Anterior cingulate cortex (tissue), 58 donors: ENCODE measurements around the gene INPP5A.
"Not testable (repeated sequence)": the region's sequence is repeated elsewhere in the genome, so short reads cannot be mapped to it uniquely, and the experiment has no call there.

Source experiments
- DNase-seq, 58 donors: peaks; one replicate each; lab custom pipeline; 2025; lab: John Stamatoyannopoulos, UW

The INPP5A gene

DNA sequence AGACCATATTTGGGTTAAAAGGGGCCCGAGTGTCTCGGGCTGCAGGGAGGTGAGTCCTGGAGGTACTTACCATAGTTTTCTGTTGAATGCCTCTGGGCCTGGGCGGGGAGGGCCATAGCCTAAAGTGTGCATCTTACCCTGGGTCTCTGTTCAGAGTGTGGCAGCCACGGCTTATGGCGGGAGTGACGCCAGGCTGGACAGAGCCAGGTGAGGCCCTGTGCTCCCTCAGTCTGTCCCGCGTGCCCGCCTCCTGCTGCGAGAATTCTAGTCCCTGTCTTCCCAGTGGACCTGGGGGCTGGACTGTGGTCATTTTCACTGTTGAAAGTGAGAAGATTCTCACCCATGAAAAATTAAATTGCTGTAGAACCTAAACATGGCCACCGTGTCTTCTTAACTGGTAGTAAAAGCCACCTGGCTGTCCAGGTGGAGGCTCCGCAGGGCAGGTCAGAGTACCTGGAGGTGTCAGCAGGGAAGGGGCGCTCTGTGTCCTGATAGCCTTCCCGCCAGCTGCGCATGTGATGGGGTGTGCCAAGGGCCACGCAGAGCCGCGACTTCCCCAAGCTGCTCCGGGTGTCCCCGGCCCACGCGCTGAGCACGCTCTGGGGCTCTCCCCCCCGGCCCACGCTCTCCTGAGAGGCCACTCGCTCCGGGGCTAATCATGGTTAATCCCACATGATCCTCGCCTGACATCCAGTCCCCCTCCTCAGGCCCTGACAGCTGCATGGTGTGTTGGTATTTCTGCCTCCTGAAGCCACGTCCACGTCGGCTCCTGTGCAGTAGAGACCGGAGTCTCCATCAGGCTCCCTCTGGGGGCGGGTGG is 20.3 kb downstream of the INPP5A start:
- no peak for DNase-seq

- no peak for DNase-seq
Measured at GRCh38 chr10:132558516-132559413, 21.2 kb downstream of the INPP5A start.

DNA sequence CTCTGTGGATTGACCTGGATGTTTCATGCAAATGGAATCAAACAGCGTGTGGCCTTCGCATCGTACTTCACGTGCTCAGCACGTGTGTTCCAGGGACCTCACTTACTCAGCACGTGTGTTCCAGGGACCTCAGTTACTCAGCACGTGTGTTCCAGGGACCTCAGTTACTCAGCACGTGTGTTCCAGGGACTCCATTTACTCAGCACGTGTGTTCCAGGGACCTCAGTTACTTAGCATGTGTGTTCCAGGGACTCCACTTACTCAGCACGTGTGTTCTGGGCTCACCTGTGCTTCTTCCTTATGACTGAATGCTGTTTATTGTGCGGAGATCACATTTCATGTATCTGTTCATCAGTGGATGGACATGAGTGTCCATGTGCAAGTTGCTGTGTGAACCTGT is 22.0 kb downstream of the INPP5A start:
- DNase-seq: no peak

GRCh38 chr10:132560241-132560731 is 22.7 kb downstream of the INPP5A start:
- peak in 3 of 58 donors; percentile 27 to 44 (median 28) for DNase-seq

DNA sequence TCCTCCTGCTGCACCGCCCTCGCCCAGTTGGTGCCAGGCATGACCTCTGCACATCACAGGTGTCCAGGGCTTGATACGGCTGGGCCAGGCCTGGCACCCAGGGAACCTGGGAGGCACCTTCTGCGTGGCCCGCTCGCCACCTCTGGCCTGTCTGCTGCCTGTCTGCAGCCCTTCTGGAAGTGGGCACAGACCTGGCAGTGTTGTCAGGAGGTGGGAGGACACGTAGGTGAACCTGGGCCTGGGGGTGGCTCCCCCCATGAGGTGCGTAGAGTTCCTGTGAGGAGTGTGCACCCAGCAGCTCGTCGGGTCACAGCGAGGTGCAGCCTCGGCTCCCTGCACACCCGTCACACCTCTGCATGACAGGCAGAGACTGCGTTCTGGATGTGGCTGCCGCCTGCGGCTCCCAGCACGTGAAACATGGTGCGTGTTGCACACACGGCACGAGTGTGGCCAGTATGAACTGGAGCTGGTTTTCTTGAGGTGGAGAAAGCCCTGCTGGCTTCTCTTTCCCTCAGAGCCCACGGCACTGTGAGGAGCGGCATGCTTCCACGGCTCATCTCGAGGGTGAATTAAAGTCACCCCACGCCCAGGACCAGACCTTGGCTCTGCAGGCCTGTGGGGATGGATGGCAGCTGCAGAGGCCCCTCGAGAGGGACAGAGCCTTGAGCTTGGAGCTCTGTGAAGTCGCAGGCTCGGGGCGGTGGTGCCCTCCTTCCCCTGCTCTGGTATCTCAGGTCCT is 24.8 kb downstream of the INPP5A start:
- DNase-seq: no peak

DNA sequence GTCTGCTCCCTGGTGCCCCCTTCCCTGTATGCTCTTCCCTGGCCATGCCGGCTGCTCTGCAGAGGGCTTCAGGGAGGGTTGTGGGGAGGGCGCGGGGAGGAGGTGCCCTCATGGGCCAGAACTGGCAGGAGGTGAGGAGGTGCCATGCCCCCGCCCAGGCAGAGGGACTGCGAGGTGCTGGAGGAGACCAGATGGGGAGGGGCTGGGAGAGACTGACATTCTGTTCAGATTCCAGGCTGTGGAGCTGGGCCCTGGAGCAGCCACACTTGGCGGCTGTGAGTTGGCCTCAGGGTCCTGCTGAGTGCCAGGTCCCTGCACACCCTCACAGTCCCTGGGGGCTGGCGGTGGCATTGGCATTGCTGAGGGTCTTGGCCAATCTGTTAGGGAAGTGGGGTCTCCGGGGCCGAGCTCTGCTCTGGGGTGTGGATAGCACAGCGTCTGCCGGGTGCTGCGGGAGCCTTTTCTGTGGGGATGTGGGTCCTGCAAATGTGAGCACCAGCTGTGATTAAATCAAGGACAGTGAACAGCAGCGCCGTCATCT is 25.4 kb downstream of the INPP5A start:
- no peak for DNase-seq

- no peak for DNase-seq
Measured at GRCh38 chr10:132563485-132564248, 26.1 kb downstream of the INPP5A start.

DNA sequence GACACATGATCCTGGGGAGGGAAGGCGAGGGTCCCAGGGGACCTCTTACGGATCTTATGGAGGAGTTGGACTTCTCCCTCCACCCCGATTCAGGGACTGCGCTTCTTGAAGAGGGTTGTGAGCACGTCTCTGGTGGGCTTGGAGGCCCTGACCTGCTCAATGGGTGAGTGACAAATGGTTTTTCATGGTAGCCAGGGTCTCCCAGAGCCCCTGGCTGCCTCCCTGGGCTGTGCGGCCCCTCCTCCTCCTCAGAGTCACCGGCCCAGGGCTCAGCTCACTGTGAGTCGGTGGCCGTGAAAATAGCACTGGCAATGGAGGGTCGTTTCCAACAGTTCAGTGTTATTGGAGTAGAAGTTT is 26.6 kb downstream of the INPP5A start:
- no peak for DNase-seq

DNA sequence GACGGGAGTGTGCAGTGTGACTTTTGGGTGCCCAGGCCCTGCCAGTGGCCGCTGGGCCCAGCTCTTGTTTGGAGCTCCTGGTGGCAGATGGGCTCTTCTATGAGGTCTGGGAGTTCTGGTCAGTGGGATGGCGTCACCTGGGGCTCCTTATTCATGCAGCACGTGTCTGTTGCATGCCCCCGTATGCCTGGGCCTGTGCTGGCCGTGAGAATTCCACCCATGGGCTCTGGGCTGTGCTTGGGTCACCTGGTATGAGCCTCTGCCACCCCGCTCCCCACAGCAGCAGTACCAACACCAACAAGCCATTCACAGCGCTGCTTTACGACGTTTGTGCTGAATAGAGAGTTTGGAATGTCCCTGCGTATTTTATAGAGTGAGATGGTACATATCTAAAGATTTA is 27.1 kb downstream of the INPP5A start:
- no peak for DNase-seq

- no peak for DNase-seq
Measured at GRCh38 chr10:132565516-132566209, 28.1 kb downstream of the INPP5A start.

DNA sequence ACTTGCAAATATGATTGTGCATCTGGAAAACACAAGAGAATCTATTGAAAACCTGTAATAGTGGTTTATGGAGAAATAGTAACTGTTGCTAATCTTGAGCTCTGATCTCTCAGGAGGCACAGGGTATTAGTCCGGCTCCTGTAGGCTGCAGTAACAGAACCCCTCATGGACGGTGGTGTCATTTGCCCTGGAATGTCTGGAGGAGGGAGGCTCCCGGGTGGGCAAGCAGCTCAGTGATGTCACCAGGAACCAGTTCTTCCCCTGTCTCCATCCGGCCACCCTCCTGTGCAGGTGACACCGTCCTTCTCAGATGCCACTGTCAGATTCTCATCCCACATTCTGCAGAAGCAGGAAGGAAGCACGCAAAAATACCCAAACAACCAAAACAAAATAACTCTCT is 29.3 kb downstream of the INPP5A start:
- DNase-seq: no peak

GRCh38 chr10:132570265-132570664 is 32.7 kb downstream of the INPP5A start:
- no peak for DNase-seq

GRCh38 chr10:132570771-132571649 is 33.4 kb downstream of the INPP5A start:
- DNase-seq: peak in 1 of 58 donors; percentile 15

DNA sequence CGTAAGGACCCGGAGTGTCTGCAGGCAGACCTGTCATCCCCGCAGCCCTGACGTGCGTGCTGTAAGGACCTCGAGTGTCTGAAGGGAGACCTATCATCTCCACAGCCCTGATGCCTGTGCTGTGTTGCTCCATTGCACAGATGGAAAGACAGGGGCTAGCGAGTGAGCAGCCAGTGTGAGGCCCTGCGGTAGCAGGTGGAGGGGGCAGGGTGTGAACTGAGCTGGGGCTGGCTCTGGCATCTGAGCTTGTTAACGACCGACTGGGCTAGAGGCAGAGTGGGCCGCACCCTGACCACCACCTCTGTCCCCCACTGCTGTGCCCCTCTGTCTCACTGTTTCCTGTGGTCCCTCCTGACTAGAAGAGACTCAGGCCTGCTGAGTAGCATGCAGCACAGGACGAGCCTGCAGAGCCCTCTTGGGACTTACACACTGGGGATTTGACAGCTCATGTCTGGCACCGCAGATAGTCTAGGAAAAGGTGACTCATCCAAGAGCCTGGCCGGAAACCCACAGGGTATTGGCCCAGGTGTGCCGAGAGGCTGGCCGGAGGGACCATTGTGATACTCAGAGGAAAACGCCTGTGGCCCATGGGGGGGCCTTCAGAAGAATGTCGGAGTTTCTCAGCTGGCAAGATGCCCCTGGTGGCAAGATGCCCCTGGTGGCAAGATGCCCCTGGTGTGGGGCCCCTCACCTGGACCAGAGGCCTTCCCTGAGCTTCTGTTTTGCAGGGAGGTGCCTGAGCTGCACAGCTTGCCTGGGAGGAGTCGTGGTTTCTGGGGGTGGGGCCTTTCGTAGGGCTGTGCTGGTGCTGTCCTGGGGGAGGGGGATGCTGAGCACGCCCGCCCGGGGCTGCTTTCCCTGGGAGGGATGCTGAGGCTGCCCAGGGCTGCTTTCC is 34.3 kb downstream of the INPP5A start:
- no peak for DNase-seq

DNA sequence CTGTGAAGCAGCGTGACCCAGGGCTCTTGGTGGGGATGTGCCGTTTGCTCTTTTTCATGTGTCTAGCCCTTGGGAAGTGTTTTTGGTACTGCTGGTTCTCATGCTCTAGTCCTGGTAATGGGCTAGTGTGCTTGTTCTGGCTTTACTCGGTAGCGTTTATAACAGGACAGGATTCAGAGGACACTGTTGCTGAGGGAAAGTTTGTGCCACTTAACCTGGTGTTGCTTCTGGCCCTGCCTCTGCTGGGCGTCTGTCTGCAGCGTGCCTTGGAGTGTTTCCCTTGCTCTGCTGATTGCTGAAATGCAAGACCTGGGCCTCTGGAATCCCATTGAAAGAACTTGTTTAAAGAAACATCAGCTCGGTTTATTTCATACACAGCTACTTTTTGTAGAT is 35.0 kb downstream of the INPP5A start:
- DNase-seq: no peak

DNA sequence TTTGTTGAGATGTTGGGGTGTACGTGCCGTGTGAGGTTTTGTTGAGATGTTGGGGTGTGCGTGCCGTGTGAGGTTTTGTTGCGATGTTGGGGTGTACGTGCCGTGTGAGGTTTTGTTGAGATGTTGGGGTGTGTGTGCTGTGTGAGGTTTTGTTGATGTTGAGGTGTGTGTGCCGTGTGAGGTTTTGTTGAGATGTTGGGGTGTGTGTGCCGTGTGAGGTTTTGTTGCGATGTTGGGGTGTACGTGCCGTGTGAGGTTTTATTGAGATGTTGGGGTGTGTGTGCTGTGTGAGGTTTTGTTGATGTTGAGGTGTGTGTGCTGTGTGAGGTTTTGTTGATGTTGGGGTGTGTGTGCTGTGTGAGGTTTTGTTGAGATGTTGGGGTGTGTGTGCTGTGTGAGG is 35.4 kb downstream of the INPP5A start:
- DNase-seq: not testable (repeated sequence)

DNA sequence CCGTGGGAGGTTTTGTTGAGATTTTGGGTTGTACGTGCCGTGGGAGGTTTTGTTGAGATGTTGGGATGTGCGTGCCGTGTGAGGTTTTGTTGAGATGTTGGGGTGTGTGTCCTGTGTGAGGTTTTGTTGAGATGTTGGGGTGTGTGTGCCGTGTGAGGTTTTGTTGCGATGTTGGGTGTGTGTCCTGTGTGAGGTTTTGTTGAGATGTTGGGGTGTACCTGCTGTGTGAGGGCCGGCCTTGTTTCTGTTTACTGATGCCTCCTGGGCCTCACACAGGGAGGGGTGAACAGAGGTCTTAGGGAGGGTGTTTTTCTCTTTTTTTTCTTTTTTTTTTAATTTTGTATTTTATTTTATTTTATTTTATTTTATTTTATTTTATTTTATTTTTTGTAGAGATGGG is 36.7 kb downstream of the INPP5A start:
- DNase-seq: no peak
